ENCODE results near the gene RRP9.

The RRP9 gene

DNA sequence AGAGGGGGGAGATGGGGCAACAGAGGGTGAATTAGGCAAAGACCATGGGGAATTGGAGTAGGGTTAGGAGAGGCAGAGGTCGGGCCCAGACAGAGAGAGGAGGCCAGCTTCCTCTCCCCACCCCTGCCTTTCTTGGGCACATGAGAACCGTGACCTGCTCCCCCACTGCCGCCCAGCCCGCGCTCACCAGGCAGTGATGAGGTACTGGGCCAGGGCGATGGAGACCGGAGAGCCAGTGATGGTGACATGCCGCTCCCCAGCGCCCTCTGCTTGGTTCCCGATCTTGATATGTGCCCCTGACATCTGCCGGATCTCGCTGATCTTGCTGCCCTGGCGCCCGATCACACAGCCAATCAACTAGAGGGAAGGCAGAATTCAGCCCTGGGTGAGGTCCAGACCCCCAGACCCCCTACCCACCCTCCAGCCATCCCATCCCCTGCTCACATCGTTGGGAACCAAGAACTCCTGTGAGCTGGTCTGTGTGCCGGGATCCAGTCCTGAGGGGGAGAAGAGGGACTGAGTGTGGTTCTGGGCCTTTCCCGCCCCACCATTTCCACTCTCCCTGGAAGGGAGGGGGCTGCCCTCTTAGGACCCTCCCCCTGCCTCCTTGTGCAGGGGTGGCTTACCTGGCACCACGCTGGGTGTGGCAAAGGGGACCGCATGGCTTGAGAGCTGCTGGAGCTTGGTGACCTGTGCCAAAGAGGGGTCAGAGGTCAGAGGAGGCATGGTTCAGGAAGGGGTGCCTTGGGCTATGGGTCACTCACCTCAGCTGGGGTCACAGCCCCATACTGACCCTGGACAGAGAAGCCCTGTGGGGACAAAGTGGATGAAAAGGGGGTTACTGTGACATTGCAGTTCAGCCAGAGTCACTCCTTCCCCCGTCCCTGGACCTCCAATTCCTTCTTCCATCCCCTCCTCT, 17.2 kb upstream of the RRP9 start:
- DNase-seq = no peak

DNA sequence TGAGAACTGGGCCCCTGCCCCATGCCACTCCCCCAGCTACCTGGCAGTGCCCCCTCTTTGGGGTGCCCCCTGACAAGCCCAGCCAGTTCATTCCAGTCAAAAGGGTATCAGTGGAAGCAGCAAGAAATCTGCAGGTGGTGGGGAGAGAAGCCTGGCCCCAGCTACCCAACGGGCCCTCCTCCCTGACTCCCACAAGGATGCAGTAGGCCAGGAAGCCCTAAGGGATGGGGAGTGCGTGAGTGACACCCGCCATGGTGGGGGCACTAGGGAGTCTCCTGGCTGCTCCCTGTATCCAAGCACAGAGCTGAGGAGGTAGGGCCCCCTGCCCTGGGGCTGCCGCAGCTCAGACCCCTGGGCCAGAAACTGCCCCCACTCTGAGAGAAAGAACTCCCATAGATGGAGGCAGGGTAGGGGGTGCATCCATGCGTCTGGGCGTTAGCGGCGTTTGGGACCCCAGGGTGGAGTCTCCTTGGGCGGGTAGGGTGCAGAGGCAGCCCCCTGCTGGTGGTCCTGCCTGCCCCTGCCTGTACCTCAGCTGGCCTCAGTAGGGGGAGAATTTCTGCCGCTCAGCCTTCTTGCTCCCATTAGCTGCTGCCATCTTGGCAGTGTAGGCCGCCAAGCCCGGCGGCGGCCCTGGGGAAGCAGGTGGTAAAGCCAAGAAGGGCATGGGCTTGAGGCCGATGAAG, 16.0 kb upstream of the RRP9 start:
- no peak for DNase-seq

DNA sequence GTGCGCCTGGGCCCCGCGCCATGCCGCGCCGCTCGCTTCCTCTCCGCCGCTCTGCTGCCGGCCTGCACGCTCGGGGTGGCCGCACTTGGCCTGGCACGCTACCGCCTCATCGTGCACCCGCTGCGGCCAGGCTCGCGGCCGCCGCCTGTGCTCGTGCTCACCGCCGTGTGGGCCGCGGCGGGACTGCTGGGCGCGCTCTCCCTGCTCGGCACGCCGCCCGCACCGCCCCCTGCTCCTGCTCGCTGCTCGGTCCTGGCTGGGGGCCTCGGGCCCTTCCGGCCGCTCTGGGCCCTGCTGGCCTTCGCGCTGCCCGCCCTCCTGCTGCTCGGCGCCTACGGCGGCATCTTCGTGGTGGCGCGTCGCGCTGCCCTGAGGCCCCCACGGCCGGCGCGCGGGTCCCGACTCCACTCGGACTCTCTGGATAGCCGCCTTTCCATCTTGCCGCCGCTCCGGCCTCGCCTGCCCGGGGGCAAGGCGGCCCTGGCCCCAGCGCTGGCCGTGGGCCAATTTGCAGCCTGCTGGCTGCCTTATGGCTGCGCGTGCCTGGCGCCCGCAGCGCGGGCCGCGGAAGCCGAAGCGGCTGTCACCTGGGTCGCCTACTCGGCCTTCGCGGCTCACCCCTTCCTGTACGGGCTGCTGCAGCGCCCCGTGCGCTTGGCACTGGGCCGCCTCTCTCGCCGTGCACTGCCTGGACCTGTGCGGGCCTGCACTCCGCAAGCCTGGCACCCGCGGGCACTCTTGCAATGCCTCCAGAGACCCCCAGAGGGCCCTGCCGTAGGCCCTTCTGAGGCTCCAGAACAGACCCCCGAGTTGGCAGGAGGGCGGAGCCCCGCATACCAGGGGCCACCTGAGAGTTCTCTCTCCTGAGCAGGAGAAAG, 14.4 kb upstream of the RRP9 start:
- DNase-seq = peak in 38 of 56 donors; percentile 29 to 79 (median 62)

DNA sequence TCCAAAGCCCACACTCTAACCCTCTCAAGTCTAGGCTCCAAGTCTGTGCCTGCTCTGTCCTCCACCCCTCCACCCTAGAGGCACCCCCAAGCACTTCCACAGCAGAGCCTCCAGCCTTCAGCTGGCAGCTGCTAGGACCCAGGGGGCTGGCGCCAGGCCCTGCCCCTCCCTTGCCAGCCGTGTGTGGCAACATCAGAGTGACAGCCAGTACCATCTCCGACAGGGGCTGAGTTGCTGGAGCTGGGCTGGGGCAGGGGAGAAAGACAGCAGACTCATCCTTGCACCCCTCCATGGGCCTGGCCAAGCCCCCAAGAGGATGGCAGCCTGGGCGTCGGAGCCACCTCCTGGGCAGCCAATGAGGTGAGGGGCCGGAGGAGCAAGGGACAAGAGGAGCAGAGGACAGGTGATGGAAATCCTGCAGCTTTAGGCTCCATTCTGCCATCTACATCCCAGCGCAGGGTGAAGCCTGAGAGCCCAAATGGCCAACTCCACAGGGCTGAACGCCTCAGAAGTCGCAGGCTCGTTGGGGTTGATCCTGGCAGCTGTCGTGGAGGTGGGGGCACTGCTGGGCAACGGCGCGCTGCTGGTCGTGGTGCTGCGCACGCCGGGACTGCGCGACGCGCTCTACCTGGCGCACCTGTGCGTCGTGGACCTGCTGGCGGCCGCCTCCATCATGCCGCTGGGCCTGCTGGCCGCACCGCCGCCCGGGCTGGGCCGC, 13.6 kb upstream of the RRP9 start, which contains the start of gene GPR62:
GPR62 (plus strand) TSS at position 207 of the 718 bp plus-strand sequence; CDS start at position 479, 272 bp downstream.
- DNase-seq = peak in 54 of 56 donors; percentile 22 to 94 (median 74)

DNA sequence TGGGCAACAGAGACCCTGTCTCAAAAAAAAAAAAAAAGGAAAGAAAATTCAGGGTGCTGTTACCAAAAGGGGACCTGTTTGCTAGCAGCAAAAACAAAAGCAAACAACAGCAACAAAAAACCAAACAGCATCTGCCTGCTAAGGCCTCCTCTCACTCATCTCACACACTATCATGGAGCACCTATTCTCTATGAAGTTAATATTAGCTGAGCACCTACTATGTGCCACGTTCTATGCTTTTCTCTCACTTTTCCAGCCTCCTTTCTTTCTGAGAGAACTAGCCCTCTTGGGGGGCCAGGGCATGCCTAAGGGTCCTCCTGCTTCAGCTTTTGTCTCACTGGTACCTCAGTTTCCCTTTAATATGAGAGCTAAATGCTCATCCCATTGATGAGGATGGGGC, 13.0 kb upstream of the RRP9 start:
- DNase-seq = no peak

DNA sequence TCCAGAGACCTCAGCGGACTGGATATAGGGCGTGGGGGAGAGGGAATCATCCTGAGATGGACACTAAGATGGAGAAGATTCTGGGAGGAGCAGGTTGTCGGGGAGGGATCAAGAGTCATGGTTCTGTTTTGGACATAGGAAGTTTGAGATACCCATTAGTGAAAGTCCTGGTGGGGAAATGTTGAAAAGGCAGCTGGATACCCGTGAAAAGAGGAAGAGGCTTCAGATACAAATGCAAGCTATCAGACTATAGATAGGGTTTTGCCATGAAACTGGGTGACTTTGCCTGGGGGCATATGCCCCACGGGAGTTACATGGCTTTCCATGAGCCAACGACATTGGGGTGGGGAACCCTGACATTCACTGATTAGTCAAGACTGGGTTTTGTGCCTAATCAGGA, 12.4 kb upstream of the RRP9 start:
- no peak for DNase-seq

DNA sequence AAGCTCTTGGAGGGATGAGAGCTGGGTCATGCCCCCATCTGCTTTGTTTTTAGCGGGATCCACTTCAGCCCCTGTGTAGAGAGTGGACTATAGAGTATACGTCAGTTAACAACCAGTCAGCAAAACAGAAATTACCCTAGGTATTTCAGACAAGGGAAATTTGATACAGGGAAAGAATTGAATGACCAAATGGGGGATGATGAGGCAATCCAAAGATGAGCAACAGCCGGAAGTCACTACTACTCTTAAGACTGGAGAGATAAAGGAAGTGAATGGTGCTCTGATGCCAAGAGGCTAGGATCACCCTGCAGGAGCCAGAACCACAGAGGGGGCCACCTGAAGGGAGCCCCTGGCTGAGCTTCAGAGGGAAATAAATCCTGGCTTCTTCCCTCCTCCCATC, 11.7 kb upstream of the RRP9 start:
- no peak for DNase-seq

DNA sequence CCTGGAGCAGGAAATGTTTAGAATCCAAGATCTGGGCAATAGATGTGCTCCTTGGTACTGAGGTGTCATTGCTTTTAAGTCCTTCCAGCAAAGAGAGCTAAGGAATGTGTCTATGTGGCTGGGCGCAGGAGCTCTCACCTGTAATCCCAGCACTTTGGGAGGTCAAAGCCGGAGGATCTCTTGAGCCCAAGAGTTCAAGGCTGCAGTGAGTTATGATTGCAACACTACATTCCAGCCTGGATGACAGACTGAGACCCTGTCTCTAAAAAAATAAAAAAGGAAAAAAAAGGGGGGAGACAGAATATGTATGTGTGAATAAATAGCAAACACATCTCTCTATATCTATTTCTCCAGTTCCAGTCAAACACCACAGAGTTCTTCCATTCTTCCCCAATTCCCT, 9.2 kb upstream of the RRP9 start:
- DNase-seq = no peak

DNA sequence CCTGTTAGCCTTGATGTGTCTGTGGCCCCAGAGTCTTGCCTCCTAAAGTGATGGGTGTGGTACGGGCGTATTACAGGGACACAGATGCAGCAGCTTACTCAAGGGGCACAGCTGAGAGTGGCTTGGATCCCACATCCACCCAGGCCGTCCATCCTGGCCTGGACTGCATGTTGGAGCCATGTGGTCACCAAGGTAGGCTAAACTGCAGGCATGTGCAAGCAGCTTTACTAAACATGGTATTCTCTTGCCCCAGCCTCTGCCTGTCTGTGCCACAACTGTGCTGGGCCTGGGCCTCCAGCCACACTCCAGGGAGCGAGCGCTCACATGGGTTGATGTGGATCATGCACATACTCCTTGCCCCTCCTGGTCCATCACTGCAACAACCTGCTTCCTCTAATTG, 7.4 kb upstream of the RRP9 start:
- DNase-seq = no peak

DNA sequence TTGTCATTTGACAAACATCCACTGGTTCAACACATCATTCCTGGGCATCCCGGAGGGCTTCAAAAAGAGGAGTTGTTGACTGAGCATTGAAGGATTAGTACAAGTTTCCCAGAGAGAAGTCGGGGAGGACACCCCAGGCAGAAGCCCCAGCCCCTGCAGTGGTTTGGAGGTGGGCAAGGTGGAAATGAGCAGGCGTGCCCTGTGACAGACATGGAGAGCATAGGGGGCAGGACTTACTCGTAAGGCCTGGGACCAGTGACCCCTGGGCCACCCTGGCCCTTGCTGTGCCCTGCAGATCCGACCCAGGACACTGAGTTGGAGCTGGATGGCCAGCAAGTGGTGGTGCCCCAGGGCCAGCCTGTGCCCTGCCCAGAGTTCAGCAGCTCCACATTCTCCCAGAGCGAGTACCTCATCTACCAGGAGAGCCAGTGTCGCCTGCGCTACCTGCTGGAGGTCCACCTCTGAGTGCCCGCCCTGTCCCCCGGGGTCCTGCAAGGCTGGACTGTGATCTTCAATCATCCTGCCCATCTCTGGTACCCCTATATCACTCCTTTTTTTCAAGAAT, 6.4 kb upstream of the RRP9 start:
- DNase-seq = no peak

DNA sequence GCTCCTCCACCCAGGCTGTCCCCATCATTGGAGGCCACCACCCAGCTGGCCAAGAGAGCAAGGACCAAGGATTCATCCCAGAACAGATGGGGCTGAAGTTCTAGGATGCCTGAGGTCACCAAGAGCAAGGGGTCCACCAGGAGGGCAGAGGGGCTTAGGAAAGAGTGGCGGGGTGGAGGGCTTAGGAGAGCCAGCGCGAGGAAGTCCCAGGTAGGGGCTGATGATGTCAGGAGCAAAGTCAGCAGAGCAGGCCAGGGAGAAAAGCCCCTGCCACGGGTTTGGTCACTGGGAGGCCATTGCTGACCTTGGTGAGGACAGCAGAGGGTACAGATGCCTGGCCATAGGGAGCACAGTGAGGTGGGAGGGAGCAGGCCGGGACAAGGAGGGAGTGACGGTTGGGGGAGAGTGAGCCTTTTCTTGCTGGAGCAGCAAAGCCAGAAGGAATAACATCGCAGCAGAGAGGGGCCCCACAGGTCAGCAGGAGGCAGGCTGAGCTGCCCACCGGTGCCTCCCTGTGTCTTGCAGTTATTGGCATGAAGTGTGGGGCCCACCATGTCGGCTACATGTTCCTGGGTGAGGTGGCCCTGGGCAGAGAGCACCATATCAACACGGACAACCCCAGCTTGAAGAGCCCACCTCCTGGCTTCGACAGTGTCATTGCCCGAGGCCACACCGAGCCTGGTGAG, 5.7 kb upstream of the RRP9 start:
- DNase-seq = no peak

DNA sequence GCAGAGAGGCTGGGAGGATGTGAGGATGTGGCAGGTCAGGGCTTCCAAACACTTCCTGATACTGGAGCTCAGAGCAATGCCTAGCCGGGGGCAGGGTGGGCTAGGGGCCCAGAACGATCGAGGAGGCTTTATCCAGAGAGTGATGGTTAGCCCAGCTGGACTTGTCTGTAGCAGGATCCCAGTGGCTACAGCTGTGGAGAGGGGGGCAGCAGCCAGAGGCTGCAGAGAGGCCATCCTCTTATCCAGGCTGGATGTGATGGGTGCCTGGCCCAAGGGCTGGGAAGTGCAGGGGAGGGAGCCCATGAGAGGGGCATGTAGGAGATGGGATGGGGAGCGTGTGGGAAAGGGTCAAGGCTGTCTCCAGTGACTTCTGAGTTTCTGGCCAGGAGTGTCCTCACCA, 5.1 kb upstream of the RRP9 start:
- no peak for DNase-seq

DNA sequence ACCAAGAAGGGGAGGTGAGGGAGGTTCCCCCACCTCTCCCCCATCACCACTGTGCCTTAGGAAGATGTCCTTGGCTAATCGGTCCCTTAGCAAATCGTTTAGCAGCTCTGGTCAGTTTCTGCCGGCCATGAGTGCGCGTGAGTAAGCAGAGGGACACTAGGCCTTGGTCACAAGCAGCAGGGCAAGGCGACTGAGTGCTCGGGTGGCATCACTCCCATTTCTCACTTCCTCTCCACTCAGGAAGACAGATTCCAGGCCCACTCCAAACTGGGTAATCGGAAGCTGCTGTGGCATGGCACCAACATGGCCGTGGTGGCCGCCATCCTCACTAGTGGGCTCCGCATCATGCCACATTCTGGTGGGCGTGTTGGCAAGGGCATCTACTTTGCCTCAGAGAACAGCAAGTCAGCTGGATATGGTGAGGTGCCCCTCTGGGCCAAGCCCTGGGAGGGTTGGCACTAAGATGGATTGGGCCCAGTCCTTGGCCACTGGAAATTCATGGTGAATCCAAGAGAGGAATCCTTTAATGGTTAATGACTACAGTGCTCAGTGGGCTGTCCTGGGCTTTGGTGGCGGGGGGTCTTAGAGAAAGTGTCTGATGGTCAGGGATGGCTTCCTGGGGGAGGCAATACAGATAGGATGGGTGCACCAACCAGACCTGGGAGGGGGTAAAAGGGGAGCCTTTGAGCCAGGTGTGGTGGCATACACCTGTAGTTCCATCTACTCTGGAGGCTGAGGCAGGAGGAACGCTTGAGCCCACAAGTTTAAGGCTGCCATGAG, 4.4 kb upstream of the RRP9 start:
- DNase-seq = no peak

DNA sequence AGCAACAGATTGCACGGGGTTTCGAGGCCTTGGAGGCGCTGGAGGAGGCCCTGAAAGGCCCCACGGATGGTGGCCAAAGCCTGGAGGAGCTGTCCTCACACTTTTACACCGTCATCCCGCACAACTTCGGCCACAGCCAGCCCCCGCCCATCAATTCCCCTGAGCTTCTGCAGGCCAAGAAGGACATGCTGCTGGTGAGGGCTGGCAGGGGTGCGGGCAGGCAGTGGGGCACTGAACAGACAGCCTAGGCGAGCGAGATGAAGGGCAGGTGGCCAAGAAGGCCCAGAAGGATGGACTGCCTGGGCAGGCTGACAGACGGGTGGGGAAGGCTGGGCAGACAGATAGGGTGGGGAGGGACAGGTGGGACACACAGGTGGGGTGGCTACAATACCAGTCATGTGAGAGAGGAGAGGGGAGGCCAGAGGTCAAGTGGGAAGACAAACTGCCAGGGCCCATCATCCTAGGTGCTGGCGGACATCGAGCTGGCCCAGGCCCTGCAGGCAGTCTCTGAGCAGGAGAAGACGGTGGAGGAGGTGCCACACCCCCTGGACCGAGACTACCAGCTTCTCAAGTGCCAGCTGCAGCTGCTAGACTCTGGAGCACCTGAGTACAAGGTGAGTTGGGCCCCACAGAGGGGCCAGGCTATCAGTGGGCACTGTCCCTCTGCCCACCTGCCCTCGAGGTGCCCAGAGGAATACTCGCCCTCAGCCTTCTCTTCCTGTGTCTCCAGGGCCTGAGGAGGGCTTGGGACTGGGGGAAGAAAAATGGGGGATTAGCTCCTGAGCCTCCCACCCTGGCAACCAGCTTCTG, 3.5 kb upstream of the RRP9 start:
- no peak for DNase-seq

DNA sequence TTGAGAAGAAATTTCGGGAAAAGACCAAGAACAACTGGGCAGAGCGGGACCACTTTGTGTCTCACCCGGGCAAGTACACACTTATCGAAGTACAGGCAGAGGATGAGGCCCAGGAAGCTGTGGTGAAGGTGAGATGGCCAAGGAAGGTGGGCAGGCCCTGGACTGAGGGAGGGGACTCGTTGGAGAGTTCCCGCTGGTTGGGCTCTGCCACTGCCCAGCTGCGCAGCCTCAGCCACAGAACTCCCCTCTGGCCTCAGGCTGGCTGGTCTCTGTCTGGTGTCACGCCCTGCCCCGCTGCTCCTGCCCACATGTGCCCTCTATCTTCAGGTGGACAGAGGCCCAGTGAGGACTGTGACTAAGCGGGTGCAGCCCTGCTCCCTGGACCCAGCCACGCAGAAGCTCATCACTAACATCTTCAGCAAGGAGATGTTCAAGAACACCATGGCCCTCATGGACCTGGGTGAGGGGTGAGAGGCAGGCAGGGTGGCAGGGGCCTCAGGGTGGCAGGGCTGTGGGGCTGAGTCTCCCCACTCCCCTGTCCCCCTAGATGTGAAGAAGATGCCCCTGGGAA, 2.8 kb upstream of the RRP9 start:
- no peak for DNase-seq

DNA sequence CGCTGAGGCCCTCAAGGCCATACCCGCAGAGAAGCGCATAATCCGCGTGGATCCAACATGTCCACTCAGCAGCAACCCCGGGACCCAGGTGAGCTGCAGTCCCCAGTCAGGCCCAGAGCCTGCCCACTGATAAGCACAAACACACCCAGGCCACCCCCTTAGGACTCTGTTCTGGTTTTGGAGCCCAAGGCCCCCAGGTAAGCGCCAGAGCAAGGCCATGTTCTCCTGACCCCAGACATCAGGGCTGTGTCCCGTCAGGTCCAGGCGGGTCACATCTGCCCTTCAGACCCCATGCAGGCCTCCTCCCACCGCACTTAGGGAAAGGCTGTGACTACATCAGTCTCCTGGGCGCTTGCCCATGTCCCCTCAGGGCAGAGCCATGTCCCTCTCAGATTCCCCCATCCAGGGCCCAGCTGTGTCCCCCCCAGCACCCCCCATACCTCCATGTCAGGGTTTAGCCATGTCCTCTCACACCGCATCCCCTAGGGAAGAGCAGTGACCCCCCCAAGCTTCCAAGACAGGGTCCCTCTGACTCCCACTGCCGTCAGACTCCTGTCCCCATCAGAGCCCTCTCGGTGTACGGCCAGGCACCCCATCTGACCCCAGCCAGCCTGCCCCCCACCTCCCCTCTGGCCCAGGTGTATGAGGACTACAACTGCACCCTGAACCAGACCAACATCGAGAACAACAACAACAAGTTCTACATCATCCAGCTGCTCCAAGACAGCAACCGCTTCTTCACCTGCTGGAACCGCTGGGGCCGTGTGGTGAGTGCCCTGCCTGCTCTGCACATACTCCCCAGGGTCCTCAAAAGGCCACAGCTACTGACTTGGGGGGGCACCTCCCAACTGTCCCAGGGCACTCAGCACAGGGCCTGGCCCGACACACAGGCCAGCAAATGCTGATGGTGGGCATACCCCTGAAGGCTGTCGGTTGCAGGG, 2.0 kb upstream of the RRP9 start:
- no peak for DNase-seq
